Endothelial cell (in vitro differentiated cells): ENCODE data around the gene AHSG. TPM values are rescaled to one million over a fixed set of nuclear protein-coding genes. Genes with fewer than 3 reads are reported as not detected.

Experiments used
- DNase-seq: peaks from one replicate; pipeline ENCODE4 v3.0.0; 2021; ENCODE audit warnings: low spot score
- H3K27ac Mint-ChIP-seq: one replicate; pipeline ENCODE4 v1.8.0; 2021; ENCODE audit warnings: mixed read lengths, inconsistent platforms; ENCODE audit not compliant: unreplicated experiment
- H3K27me3 Mint-ChIP-seq: one replicate; pipeline ENCODE4 v1.8.0; 2021; ENCODE audit warnings: mild to moderate bottlenecking, moderate library complexity, mixed read lengths, inconsistent platforms; ENCODE audit not compliant: unreplicated experiment
- H3K36me3 Mint-ChIP-seq: one replicate; pipeline ENCODE4 v1.8.0; 2021; ENCODE audit warnings: mild to moderate bottlenecking, low read depth, mixed read lengths, inconsistent platforms; ENCODE audit not compliant: unreplicated experiment
- H3K4me1 Mint-ChIP-seq: one replicate; pipeline ENCODE4 v1.8.0; 2021; ENCODE audit warnings: mild to moderate bottlenecking, mixed read lengths, inconsistent platforms; ENCODE audit not compliant: unreplicated experiment
- H3K4me3 Mint-ChIP-seq: one replicate; pipeline ENCODE4 v1.8.0; 2021; ENCODE audit warnings: mild to moderate bottlenecking, mixed read lengths, inconsistent platforms; ENCODE audit not compliant: unreplicated experiment
- H3K9me3 Mint-ChIP-seq: one replicate; pipeline ENCODE4 v1.8.0; 2021; ENCODE audit warnings: mixed read lengths, inconsistent platforms; ENCODE audit not compliant: unreplicated experiment
- CTCF ChIP-seq: fragments of 200-600 bp; sonication (generic); IDR thresholded peaks from one replicate; pipeline ENCODE4 v1.5.0; 2021; ENCODE audit warnings: antibody characterized with exemption; ENCODE audit not compliant: unreplicated experiment
- total RNA-seq: library from RNA; stranded (reverse); fragmentation: NEBNext Ultra II Directional; extraction: Animal tissue kit (Norgen Biotek cat#: 25700); gene quantifications from one replicate; pipeline ENCODE4 v1.2.1, GENCODE V29; 2021; ENCODE audit not compliant: unreplicated experiment

Gene AHSG
- total RNA-seq, 1 donor from 2014 or later = not detected

GRCh38 chr3:186594591-186595113, 18.2 kb upstream of the AHSG start:
- Mint-ChIP-seq H3K36me3 (no peaks in the 10 kb centered on the region), H3K4me1 (peaks cover 3% of the 10 kb centered on the region), H3K27me3 (peaks cover 1% of the 10 kb centered on the region), H3K4me3 (no peak overlapping the region), H3K27ac (no peak overlapping the region), H3K9me3 (no peaks in the 10 kb centered on the region)
- DNase-seq = no peak
- no peak for TF ChIP-seq CTCF

- DNase-seq = no peak
- Mint-ChIP-seq H3K4me3 (no peak overlapping the region), H3K27me3 (peaks cover 6% of the 10 kb centered on the region), H3K9me3 (no peaks in the 10 kb centered on the region), H3K4me1 (peaks cover 3% of the 10 kb centered on the region), H3K27ac (no peak overlapping the region), H3K36me3 (no peaks in the 10 kb centered on the region)
- no peak for TF ChIP-seq CTCF
These were observed 16.1 kb upstream of the AHSG start for GRCh38 chr3:186596568-186597287.

- no peaks in the 10 kb centered on the region for H3K9me3 Mint-ChIP-seq
These were observed 14.6 kb upstream of the AHSG start for GRCh38 chr3:186598108-186598784.

GRCh38 chr3:186598794-186599141, 14.1 kb upstream of the AHSG start:
- Mint-ChIP-seq H3K4me1 (peaks cover 7% of the 10 kb centered on the region), H3K4me3 (no peak overlapping the region), H3K36me3 (no peaks in the 10 kb centered on the region), H3K27me3 (peaks cover 6% of the 10 kb centered on the region), H3K9me3 (no peaks in the 10 kb centered on the region), H3K27ac (no peak overlapping the region)
- no peak for DNase-seq
- no peak for TF ChIP-seq CTCF

More at GRCh38 chr3:186598108-186598784, 14.6 kb upstream of the AHSG start:
- Mint-ChIP-seq H3K4me3 (no peak overlapping the region), H3K27me3 (peaks cover 6% of the 10 kb centered on the region), H3K27ac (no peak overlapping the region), H3K36me3 (no peaks in the 10 kb centered on the region), H3K4me1 (peaks cover 6% of the 10 kb centered on the region)
- DNase-seq = no peak
- no peak for TF ChIP-seq CTCF
